ENCODE data around the gene KLHL1.

- TF ChIP-seq CTCF (IDR thresholded peaks at IDR 0.05) (no peak), EZH2phosphoT487 (IDR thresholded peaks at IDR 0.05) (no peak)
These were observed 108.4 kb downstream of the KLHL1 start for GRCh38 chr13:69999875-70000274.

Measured in neural progenitor cell (in vitro differentiated cells).